SU-DHL-6 (cell line): ENCODE measurements around the gene PDIK1L.

Source experiments
- EZH2phosphoT487 ChIP-seq: fragments of 200-600 bp; sonication (generic), shearing (Covaris generic); conservative IDR thresholded peaks from 2 replicates; pipeline ENCODE4 v1.6.1; 2018; ENCODE audit warnings: mild to moderate bottlenecking, antibody characterized with exemption, low read length, moderate library complexity, mixed read lengths
- TF ChIP-seq, protein P1 (sequence below): fragments of 200-600 bp; sonication (generic); IDR thresholded peaks from one replicate; pipeline ENCODE4 v1.5.1; 2017; ENCODE audit warnings: antibody characterized with exemption, mild to moderate bottlenecking, low read length, moderate library complexity; ENCODE audit not compliant: insufficient read depth, poor library complexity, severe bottlenecking

DNA sequence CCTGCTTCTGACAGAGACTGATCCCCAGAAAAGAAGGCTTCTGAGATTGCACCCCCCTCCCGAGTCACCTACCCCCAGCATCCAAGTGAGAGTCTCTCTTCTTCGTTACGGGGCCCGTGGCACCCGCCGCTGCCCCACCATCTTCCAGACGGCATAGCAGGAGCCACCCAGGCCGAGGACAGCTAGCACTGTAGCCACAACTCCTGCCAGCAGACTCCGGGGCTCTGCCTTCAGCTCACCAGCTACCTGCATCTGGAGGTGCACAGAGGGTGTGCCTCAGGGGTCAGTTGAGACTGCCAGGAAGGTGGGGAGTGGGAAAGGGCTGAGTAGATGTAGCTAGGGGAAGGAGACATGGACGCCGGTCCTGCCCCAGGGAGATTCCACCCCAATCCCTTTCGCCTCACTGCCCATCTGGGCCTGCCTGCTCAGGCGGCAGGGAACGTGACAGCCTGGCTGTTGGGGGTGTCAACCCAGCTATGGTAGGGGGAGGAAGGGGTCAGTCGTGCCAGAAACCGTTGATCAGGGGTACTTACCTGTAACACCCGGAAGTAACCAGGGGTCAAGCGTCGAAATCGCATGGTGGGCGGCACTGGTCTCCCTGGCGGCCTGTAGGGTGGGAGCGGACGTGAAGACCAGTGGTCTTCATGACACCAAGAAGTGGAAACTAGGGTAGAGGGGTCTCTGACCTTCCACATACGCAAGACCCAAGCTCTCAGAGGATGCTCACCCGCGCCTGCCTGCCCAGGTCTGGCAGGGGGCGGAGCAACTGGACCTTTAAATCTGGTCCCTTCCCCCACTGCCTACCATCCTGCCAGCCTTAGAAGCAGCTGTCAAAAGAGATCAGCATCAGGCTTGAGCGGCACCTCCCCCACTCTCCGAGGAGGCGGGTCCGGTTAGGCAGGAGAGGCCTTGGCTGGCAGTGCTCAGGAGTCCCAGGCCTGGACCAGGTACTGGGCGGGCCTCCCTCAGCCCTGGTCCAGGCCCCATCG lies 59.8 kb downstream of the PDIK1L start, which contains the start of gene ZNF593OS:
- TF ChIP-seq, protein P1, sequence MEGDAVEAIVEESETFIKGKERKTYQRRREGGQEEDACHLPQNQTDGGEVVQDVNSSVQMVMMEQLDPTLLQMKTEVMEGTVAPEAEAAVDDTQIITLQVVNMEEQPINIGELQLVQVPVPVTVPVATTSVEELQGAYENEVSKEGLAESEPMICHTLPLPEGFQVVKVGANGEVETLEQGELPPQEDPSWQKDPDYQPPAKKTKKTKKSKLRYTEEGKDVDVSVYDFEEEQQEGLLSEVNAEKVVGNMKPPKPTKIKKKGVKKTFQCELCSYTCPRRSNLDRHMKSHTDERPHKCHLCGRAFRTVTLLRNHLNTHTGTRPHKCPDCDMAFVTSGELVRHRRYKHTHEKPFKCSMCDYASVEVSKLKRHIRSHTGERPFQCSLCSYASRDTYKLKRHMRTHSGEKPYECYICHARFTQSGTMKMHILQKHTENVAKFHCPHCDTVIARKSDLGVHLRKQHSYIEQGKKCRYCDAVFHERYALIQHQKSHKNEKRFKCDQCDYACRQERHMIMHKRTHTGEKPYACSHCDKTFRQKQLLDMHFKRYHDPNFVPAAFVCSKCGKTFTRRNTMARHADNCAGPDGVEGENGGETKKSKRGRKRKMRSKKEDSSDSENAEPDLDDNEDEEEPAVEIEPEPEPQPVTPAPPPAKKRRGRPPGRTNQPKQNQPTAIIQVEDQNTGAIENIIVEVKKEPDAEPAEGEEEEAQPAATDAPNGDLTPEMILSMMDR = no peak
- no peak for TF ChIP-seq EZH2phosphoT487
